ENCODE results near the gene CFAP299.

The CFAP299 gene

GRCh38 chr4:80475236-80475635 is 139.7 kb downstream of the CFAP299 start:
- H3K9me3 ChIP-seq (ENCODE audit: insufficient read depth, low read length): no peaks in the 10 kb centered on the region
- H3K36me3 ChIP-seq (replicated peaks; ENCODE audit: low read depth, low read length): no peaks in the 10 kb centered on the region
- TF ChIP-seq, protein P1, sequence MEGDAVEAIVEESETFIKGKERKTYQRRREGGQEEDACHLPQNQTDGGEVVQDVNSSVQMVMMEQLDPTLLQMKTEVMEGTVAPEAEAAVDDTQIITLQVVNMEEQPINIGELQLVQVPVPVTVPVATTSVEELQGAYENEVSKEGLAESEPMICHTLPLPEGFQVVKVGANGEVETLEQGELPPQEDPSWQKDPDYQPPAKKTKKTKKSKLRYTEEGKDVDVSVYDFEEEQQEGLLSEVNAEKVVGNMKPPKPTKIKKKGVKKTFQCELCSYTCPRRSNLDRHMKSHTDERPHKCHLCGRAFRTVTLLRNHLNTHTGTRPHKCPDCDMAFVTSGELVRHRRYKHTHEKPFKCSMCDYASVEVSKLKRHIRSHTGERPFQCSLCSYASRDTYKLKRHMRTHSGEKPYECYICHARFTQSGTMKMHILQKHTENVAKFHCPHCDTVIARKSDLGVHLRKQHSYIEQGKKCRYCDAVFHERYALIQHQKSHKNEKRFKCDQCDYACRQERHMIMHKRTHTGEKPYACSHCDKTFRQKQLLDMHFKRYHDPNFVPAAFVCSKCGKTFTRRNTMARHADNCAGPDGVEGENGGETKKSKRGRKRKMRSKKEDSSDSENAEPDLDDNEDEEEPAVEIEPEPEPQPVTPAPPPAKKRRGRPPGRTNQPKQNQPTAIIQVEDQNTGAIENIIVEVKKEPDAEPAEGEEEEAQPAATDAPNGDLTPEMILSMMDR (IDR thresholded peaks at IDR 0.05; ENCODE audit: low read depth, low read length): no peak
- TF ChIP-seq EZH2phosphoT487 (IDR thresholded peaks at IDR 0.05; ENCODE audit: low read depth): no peak
- no peaks in the 10 kb centered on the region for H3K4me1 ChIP-seq (ENCODE audit: low read length)
- no peak overlapping the region for H3K9ac ChIP-seq (ENCODE audit: low read length)
- no peaks in the 10 kb centered on the region for H4K20me1 ChIP-seq (ENCODE audit: insufficient read depth, low read length)
- no peak overlapping the region for H3K4me2 ChIP-seq (ENCODE audit: low read length)
- H3K4me3 ChIP-seq (ENCODE audit: low read length): no peak overlapping the region
- no peak overlapping the region for H2AFZ ChIP-seq (ENCODE audit: low read depth, low read length)
- no peak overlapping the region for H3K27ac ChIP-seq (ENCODE audit: low read length)
- H3K79me2 ChIP-seq (ENCODE audit: low read length): no peaks in the 10 kb centered on the region
- no peaks in the 10 kb centered on the region for H3K27me3 ChIP-seq (ENCODE audit: low read depth, low read length)

DNA sequence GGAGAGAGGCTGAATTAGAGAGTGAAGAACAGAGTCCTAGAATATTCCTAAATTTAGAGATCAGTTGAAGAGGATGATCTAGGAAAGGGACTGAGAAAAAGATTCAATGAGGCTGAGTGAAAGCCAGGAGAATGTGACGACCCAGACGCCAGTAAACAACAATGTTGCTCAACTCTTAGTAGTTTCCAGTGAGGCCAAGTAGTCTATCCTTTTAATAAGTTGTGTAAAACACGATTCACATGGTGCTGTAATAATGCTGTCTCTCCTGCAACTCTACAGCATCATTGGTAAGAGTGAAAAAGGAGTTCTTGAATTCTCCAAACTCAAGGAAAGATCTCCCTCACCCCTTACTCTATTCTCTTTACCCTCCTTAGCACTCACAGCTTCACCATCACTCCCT is 140.3 kb downstream of the CFAP299 start:
- Histone ChIP-seq H3K27me3 (ENCODE audit: low read depth, low read length) (no peaks in the 10 kb centered on the region), H3K27ac (ENCODE audit: low read length) (no peak overlapping the region), H3K4me3 (ENCODE audit: low read length) (no peak overlapping the region), H3K79me2 (ENCODE audit: low read length) (no peaks in the 10 kb centered on the region), H3K9me3 (ENCODE audit: insufficient read depth, low read length) (no peaks in the 10 kb centered on the region), H3K4me1 (ENCODE audit: low read length) (no peaks in the 10 kb centered on the region), H2AFZ (ENCODE audit: low read depth, low read length) (no peak overlapping the region), H3K4me2 (ENCODE audit: low read length) (no peak overlapping the region), H4K20me1 (ENCODE audit: insufficient read depth, low read length) (no peaks in the 10 kb centered on the region), H3K36me3 (replicated peaks; ENCODE audit: low read depth, low read length) (no peaks in the 10 kb centered on the region), H3K9ac (ENCODE audit: low read length) (no peak overlapping the region)
- no peak for TF ChIP-seq EZH2phosphoT487 (IDR thresholded peaks at IDR 0.05; ENCODE audit: low read depth)
- TF ChIP-seq, protein P1 (IDR thresholded peaks at IDR 0.05; ENCODE audit: low read depth, low read length): no peak

- TF ChIP-seq, protein P1 (IDR thresholded peaks at IDR 0.05; ENCODE audit: low read depth, low read length): no peak
- no peak for TF ChIP-seq EZH2phosphoT487 (IDR thresholded peaks at IDR 0.05; ENCODE audit: low read depth)
Observed at GRCh38 chr4:80484712-80485111, 149.2 kb downstream of the CFAP299 start.

GRCh38 chr4:80486603-80487002 is 151.1 kb downstream of the CFAP299 start:
- no peak overlapping the region for H3K9ac ChIP-seq (ENCODE audit: low read length)
- no peaks in the 10 kb centered on the region for H4K20me1 ChIP-seq (ENCODE audit: insufficient read depth, low read length)
- no peaks in the 10 kb centered on the region for H3K36me3 ChIP-seq (replicated peaks; ENCODE audit: low read depth, low read length)
- TF ChIP-seq, protein P1 (IDR thresholded peaks at IDR 0.05; ENCODE audit: low read depth, low read length): no peak
- TF ChIP-seq EZH2phosphoT487 (IDR thresholded peaks at IDR 0.05; ENCODE audit: low read depth): no peak
- no peaks in the 10 kb centered on the region for H3K79me2 ChIP-seq (ENCODE audit: low read length)
- no peak overlapping the region for H3K4me3 ChIP-seq (ENCODE audit: low read length)
- H3K4me1 ChIP-seq (ENCODE audit: low read length): no peaks in the 10 kb centered on the region
- no peak overlapping the region for H3K4me2 ChIP-seq (ENCODE audit: low read length)
- H3K27me3 ChIP-seq (ENCODE audit: low read depth, low read length): no peaks in the 10 kb centered on the region
- no peak overlapping the region for H3K27ac ChIP-seq (ENCODE audit: low read length)
- H2AFZ ChIP-seq (ENCODE audit: low read depth, low read length): no peak overlapping the region
- H3K9me3 ChIP-seq (ENCODE audit: insufficient read depth, low read length): no peaks in the 10 kb centered on the region

More at GRCh38 chr4:80484712-80485111, 149.2 kb downstream of the CFAP299 start:
- Histone ChIP-seq H3K4me2 (ENCODE audit: low read length) (no peak overlapping the region), H2AFZ (ENCODE audit: low read depth, low read length) (no peak overlapping the region), H3K9me3 (ENCODE audit: insufficient read depth, low read length) (no peaks in the 10 kb centered on the region), H4K20me1 (ENCODE audit: insufficient read depth, low read length) (no peaks in the 10 kb centered on the region), H3K36me3 (replicated peaks; ENCODE audit: low read depth, low read length) (no peaks in the 10 kb centered on the region), H3K9ac (ENCODE audit: low read length) (no peak overlapping the region), H3K4me1 (ENCODE audit: low read length) (peaks cover 3% of the 10 kb centered on the region; the same call in 1 of the 2 replicates), H3K27me3 (ENCODE audit: low read depth, low read length) (no peaks in the 10 kb centered on the region), H3K4me3 (ENCODE audit: low read length) (no peak overlapping the region), H3K27ac (ENCODE audit: low read length) (no peak overlapping the region), H3K79me2 (ENCODE audit: low read length) (no peaks in the 10 kb centered on the region)

All from OCI-LY3 (cell line).